Smooth muscle cell (in vitro differentiated cells): Measurements from ENCODE around the gene CDON. TPM values are rescaled to one million over a fixed set of nuclear protein-coding genes. Genes with fewer than 3 reads are reported as not detected.

Source experiments
- DNase-seq: peaks from one replicate; lab custom pipeline; 2025; ENCODE audit not compliant: unreplicated experiment; lab: John Stamatoyannopoulos, UW
- H2AFZ ChIP-seq: fragments of 200-600 bp; sonication (generic); 2 replicates; pipeline ENCODE4 v1.6.0; 2016; ENCODE audit warnings: antibody characterized with exemption, low read depth, mild to moderate bottlenecking
- H3F3A ChIP-seq: fragments of 200-600 bp; sonication (generic); 2 replicates; pipeline ENCODE4 v1.6.0; 2017; ENCODE audit warnings: antibody characterized with exemption, low read depth
- H3K27ac ChIP-seq: fragments of 200-600 bp; sonication (generic); 2 replicates; pipeline ENCODE4 v1.5.1; 2016; ENCODE audit warnings: low read depth, mild to moderate bottlenecking
- H3K27me3 ChIP-seq: fragments of 200-600 bp; sonication (generic); 2 replicates; pipeline ENCODE4 v1.6.1; 2016; ENCODE audit warnings: low read depth, mild to moderate bottlenecking
- H3K36me3 ChIP-seq: fragments of 200-600 bp; sonication (generic); 2 replicates; pipeline ENCODE4 v1.5.1; 2016; ENCODE audit warnings: low read depth
- H3K4me1 ChIP-seq: fragments of 200-600 bp; sonication (generic); 2 replicates; pipeline ENCODE4 v1.5.1; 2016; ENCODE audit warnings: low read depth
- H3K4me2 ChIP-seq: fragments of 200-600 bp; sonication (generic); 2 replicates; pipeline ENCODE4 v1.6.0; 2016; ENCODE audit warnings: mild to moderate bottlenecking
- H3K4me3 ChIP-seq: fragments of 200-600 bp; sonication (generic); 2 replicates; pipeline ENCODE4 v1.5.1; 2016; ENCODE audit warnings: mild to moderate bottlenecking
- H3K79me2 ChIP-seq: fragments of 200-600 bp; sonication (generic); 2 replicates; pipeline ENCODE4 v1.6.0; 2016; ENCODE audit warnings: low read depth, mild to moderate bottlenecking
- H3K9ac ChIP-seq: fragments of 200-600 bp; sonication (generic); 2 replicates; pipeline ENCODE4 v1.6.0; 2016; ENCODE audit warnings: low read depth
- H3K9me3 ChIP-seq: fragments of 200-600 bp; sonication (generic); replicated peaks from 2 replicates; pipeline ENCODE4 v1.5.1; 2016; ENCODE audit warnings: low read depth
- H4K20me1 ChIP-seq: fragments of 200-600 bp; sonication (generic); 2 replicates; pipeline ENCODE4 v1.6.0; 2016; ENCODE audit warnings: low read depth
- WGBS: methylation state at CpG from one replicate; pipeline ENCODE4 v1.1.7; 2016; ENCODE audit warnings: low lambda C conversion rate; 5-methylcytosine and 5-hydroxymethylcytosine counted together
- polyA plus RNA-seq: library from polyadenylated mRNA; unstranded; fragments of >200 nt; fragmentation: Nextera tagmentation; extraction: Ambion mirVana; gene quantifications from 2 replicates; pipeline ENCODE4 v1.2.1, GENCODE V29; 2016
- total RNA-seq: library from RNA; depleted of rRNA; stranded (reverse); fragments of >200 nt; gene quantifications from 2 replicates; pipeline ENCODE4 v1.2.3, GENCODE V29; 2014
- TF ChIP-seq, protein P1 (sequence below): fragments of 200-600 bp; sonication (generic); IDR thresholded peaks from 2 replicates; pipeline ENCODE4 v1.5.1; 2017; ENCODE audit warnings: borderline replicate concordance, mild to moderate bottlenecking, antibody characterized with exemption; ENCODE audit not compliant: insufficient read depth, poor library complexity, severe bottlenecking

CDON gene
- total and polyA plus RNA-seq, 2 experiments from 2014 or later: 1.6 to 14.8 TPM

DNA sequence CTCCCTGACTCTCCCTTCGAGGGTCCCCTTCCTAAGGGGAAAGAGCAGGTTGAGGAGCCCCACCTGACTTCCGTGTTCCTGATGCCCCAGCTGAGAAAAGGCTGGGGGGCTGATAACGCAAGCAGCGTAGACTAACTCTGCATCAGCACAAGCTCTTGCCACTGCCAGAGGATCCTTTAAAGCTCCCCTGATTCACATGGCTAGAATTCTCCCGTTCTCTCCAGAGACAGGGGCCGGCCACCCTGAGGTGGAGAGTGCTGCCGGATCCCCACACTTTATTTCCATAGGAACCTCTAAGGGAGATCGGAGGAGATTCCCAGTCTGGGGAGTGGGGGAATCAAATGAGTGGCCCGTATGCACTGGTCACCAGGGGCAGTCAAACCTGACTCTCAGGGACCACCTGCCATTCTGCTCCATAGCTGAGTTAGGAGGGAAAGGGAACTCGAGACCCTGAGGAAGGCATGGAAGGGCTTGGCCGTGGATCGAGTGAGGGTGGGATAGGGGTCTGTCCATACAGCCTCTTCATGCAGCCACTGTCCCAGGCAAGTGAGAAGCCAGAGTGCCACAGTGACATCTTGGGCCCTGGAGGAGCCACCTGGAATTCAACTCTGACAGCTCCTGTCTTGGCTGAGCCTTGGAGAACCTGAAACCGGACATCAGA, 118.2 kb downstream of the CDON start:
- Histone ChIP-seq H3K4me2 (no peak overlapping the region), H3K4me3 (no peak overlapping the region), H3K79me2 (no peaks in the 10 kb centered on the region), H3K9me3 (no peaks in the 10 kb centered on the region), H3K36me3 (no peaks in the 10 kb centered on the region), H3K27ac (no peak overlapping the region), H2AFZ (no peak overlapping the region), H3F3A (no peaks in the 10 kb centered on the region), H3K4me1 (peaks cover 3% of the 10 kb centered on the region), H3K27me3 (no peaks in the 10 kb centered on the region), H4K20me1 (no peaks in the 10 kb centered on the region), H3K9ac (no peak overlapping the region)
- DNase-seq: no peak
- TF ChIP-seq, protein P1, sequence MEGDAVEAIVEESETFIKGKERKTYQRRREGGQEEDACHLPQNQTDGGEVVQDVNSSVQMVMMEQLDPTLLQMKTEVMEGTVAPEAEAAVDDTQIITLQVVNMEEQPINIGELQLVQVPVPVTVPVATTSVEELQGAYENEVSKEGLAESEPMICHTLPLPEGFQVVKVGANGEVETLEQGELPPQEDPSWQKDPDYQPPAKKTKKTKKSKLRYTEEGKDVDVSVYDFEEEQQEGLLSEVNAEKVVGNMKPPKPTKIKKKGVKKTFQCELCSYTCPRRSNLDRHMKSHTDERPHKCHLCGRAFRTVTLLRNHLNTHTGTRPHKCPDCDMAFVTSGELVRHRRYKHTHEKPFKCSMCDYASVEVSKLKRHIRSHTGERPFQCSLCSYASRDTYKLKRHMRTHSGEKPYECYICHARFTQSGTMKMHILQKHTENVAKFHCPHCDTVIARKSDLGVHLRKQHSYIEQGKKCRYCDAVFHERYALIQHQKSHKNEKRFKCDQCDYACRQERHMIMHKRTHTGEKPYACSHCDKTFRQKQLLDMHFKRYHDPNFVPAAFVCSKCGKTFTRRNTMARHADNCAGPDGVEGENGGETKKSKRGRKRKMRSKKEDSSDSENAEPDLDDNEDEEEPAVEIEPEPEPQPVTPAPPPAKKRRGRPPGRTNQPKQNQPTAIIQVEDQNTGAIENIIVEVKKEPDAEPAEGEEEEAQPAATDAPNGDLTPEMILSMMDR: no peak
- WGBS: 88% methylated on average over 13 of the region's 13 CpGs

DNA sequence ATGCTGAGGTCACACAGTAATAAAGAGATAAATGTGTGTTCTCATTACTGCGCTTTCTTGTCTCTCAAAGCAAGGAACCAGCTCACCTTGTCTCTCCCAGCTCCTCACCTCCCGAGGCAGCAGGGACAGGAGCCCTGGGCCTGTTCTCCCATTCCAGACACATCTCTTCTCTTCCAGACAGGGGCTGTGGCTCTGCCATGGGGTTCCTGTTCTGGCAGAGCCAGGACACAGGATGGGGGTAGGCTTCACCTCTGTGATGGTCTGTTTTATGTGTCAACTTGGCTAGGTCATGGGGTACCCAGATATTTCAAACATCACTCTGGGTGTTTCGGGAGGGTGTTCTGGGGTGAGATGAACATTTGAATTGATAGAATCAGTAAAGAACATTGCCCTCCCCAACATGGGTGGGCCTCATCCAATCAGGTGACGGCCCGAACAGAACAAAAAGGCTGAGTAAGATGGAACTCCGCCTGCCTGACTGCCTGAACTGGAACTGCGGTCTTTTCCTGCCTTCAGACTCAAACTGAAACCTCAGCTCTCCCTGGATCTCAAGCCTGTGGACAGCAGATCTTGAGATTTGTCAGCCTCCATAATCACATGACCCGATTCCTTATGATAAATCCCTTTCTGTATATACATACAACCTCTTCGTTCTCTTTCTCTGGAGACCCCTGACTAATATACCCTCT, 118.9 kb downstream of the CDON start:
- Histone ChIP-seq H3K4me3 (no peak overlapping the region), H3F3A (no peaks in the 10 kb centered on the region), H3K9ac (no peak overlapping the region), H3K4me2 (no peak overlapping the region), H2AFZ (no peak overlapping the region), H3K27me3 (no peaks in the 10 kb centered on the region), H3K79me2 (no peaks in the 10 kb centered on the region), H3K4me1 (peaks cover 3% of the 10 kb centered on the region), H3K36me3 (no peaks in the 10 kb centered on the region), H4K20me1 (no peaks in the 10 kb centered on the region), H3K9me3 (no peaks in the 10 kb centered on the region), H3K27ac (no peak overlapping the region)
- no peak for DNase-seq
- TF ChIP-seq, protein P1: no peak
- WGBS: 89% methylated on average over 9 of the region's 9 CpGs

DNA sequence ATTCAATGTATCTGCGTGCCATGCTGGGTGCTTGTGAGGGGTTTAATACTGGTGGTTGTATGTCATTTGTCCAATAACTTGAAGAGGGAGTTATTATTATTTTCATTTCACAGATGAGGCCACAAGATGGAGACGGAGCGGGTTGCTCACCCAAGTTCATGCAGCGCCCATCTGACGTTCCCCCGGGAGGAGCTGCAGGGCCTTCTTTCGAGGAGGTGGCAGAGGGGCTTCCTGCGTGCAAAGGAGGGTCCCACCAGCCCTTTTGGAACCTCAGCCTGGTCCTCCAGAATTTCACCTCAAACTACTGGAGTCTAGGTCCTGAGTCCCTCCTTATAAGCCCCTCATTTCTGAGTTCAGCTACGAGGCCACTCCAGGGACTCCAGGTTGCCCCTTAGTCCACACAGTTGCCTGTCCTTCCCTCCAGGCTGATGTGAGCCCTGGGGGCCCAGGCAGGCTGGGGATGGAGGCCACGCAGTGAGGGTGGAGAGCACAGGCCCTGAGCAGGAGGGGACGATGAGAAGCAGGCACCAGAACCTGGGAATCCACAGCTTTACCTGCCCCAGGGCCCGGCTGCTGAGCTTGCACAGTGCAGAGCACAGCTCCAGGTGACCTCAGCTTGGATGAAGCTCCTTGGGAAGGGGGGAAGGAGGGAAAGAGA, 119.8 kb downstream of the CDON start:
- Histone ChIP-seq H3K27ac (no peak overlapping the region), H3K27me3 (no peaks in the 10 kb centered on the region), H4K20me1 (no peaks in the 10 kb centered on the region), H3F3A (no peaks in the 10 kb centered on the region), H3K36me3 (no peaks in the 10 kb centered on the region), H2AFZ (no peak overlapping the region), H3K4me1 (peaks cover 3% of the 10 kb centered on the region), H3K9me3 (no peaks in the 10 kb centered on the region), H3K9ac (no peak overlapping the region), H3K4me3 (no peak overlapping the region), H3K79me2 (no peaks in the 10 kb centered on the region), H3K4me2 (no peak overlapping the region)
- TF ChIP-seq, protein P1: no peak
- WGBS: 96% methylated on average over 12 of the region's 12 CpGs
- no peak for DNase-seq
